ENCODE data around the gene SPECC1. TPM values are rescaled to one million over a fixed set of nuclear protein-coding genes. Genes with fewer than 3 reads are reported as not detected.

SPECC1 gene
- total RNA-seq, 1 donor from 2014 or later: 93.1 TPM

DNA sequence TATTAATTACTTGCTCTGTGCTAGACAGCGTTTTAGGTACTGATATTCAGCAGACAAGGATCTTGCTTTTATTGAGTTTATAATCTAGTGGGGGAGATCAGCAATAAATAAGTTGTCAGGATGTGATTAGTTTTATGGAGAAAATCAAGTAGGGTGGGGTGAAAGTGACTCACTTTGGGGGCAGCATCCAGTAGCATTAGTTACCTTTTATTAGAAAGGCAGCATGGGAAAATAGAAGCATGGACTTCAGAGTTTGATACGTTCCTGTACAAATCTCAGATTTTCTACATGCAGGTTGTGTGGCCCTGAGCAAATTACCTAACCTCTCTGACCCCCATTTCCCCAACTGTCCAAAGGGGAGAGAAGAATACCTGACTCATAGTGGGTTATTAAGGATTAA is 42.5 kb downstream of the SPECC1 start:
- no peaks in the 10 kb centered on the region for H3K9me3 ChIP-seq (ENCODE audit: low read depth)
- H3K27me3 ChIP-seq: no peaks in the 10 kb centered on the region
- no peak overlapping the region for H3K4me3 Mint-ChIP-seq
- H3K9ac ChIP-seq: no peak overlapping the region
- H3K27ac ChIP-seq: no peak overlapping the region
- TF ChIP-seq EZH2phosphoT487 (IDR thresholded peaks at IDR 0.05) (no peak), EZH2 (IDR thresholded peaks at IDR 0.05) (no peak)
- TF ChIP-seq, protein P1, sequence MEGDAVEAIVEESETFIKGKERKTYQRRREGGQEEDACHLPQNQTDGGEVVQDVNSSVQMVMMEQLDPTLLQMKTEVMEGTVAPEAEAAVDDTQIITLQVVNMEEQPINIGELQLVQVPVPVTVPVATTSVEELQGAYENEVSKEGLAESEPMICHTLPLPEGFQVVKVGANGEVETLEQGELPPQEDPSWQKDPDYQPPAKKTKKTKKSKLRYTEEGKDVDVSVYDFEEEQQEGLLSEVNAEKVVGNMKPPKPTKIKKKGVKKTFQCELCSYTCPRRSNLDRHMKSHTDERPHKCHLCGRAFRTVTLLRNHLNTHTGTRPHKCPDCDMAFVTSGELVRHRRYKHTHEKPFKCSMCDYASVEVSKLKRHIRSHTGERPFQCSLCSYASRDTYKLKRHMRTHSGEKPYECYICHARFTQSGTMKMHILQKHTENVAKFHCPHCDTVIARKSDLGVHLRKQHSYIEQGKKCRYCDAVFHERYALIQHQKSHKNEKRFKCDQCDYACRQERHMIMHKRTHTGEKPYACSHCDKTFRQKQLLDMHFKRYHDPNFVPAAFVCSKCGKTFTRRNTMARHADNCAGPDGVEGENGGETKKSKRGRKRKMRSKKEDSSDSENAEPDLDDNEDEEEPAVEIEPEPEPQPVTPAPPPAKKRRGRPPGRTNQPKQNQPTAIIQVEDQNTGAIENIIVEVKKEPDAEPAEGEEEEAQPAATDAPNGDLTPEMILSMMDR (IDR thresholded peaks at IDR 0.05): no peak
- H3K4me2 ChIP-seq: no peak overlapping the region
- no peak overlapping the region for H3K27ac Mint-ChIP-seq
- peaks cover 5% of the 10 kb centered on the region for H3K36me3 Mint-ChIP-seq
- no peak overlapping the region for H2AFZ ChIP-seq (replicated peaks)
- no peak overlapping the region for H3K4me3 ChIP-seq
- no peaks in the 10 kb centered on the region for H3F3A ChIP-seq (ENCODE audit: low read depth)
- H3K4me1 ChIP-seq: no peaks in the 10 kb centered on the region
- no peaks in the 10 kb centered on the region for H3K36me3 ChIP-seq
- H4K20me1 ChIP-seq (ENCODE audit: low read depth): no peaks in the 10 kb centered on the region
- no peak for DNase-seq (ENCODE audit: low spot score)
- H3K27me3 Mint-ChIP-seq (ENCODE audit: insufficient read depth, low read depth): peaks cover 2% of the 10 kb centered on the region
- no peaks in the 10 kb centered on the region for H3K79me2 ChIP-seq (ENCODE audit: low read depth)
- no peaks in the 10 kb centered on the region for H3K4me1 Mint-ChIP-seq
- H3K9me3 Mint-ChIP-seq: peaks cover 4% of the 10 kb centered on the region

DNA sequence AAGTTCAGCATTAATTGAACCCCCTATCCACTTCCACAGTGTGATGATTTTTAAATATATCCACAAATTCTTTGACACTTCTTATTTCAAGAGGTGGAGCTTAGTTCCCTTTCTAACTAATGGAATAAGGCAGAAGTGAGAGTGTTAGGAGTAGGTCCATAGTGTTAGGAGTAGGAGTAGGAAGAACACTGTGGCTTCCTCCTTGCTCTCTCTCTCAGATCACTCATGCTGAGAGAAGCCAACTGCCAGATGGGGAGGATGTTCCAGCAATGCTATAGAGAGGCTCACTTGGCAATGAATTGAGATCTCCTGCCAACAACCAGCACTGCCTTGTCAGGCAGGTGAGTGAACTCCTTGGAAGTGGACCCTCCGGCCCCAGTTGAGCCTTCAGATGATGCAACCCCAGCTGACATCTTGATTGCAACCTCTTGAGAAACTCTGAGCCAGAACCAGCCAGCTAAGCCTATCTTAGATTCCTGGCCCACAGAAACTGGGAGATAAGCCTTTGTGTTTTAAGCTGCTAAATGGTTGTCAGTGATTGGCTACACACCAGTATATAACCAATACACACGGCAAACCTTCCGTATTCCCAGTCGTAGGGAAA is 44.3 kb downstream of the SPECC1 start:
- H3K4me3 ChIP-seq: no peak overlapping the region
- H3K4me2 ChIP-seq: no peak overlapping the region
- H3K36me3 Mint-ChIP-seq: peaks cover 5% of the 10 kb centered on the region
- no peaks in the 10 kb centered on the region for H3K27me3 ChIP-seq
- TF ChIP-seq, protein P1 (IDR thresholded peaks at IDR 0.05): no peak
- no peak for TF ChIP-seq EZH2phosphoT487 (IDR thresholded peaks at IDR 0.05)
- no peak for TF ChIP-seq EZH2 (IDR thresholded peaks at IDR 0.05)
- no peak overlapping the region for H3K4me3 Mint-ChIP-seq
- no peaks in the 10 kb centered on the region for H3K9me3 ChIP-seq (ENCODE audit: low read depth)
- H3K27me3 Mint-ChIP-seq (ENCODE audit: insufficient read depth, low read depth): peaks cover 2% of the 10 kb centered on the region
- H4K20me1 ChIP-seq (ENCODE audit: low read depth): no peaks in the 10 kb centered on the region
- H3K27ac ChIP-seq: no peak overlapping the region
- no peaks in the 10 kb centered on the region for H3K4me1 ChIP-seq
- H3K79me2 ChIP-seq (ENCODE audit: low read depth): no peaks in the 10 kb centered on the region
- H3K9me3 Mint-ChIP-seq: peaks cover 4% of the 10 kb centered on the region
- H3K9ac ChIP-seq: no peak overlapping the region
- no peak for DNase-seq (ENCODE audit: low spot score)
- H3F3A ChIP-seq (ENCODE audit: low read depth): no peaks in the 10 kb centered on the region
- H3K36me3 ChIP-seq: no peaks in the 10 kb centered on the region
- no peaks in the 10 kb centered on the region for H3K4me1 Mint-ChIP-seq
- no peak overlapping the region for H2AFZ ChIP-seq (replicated peaks)
- H3K27ac Mint-ChIP-seq: no peak overlapping the region

DNA sequence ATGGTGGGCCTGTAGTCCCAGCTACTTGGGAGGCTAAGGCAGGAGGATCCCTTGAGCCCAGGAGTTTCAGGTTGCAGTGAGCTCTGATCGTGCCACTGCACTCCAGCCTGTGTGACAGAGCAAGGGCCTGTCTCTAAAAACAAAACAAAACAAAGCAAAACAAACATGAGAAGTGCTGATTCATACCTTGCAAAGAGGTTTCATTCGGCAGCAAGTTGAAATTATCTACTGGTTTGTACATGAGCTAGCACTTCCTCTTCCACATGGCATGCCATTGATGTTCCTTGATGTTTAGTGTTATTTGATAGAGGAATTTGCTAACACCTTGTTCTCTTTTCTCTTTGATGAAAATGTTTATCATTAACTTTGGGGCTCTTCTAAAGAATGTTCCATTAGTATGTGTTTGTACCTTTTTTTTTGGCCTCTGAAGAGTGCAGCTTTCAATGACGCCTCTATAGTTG is 50.6 kb downstream of the SPECC1 start:
- no peak overlapping the region for H3K27ac ChIP-seq
- no peaks in the 10 kb centered on the region for H4K20me1 ChIP-seq (ENCODE audit: low read depth)
- H3K9me3 ChIP-seq (ENCODE audit: low read depth): no peaks in the 10 kb centered on the region
- no peaks in the 10 kb centered on the region for H3K79me2 ChIP-seq (ENCODE audit: low read depth)
- H3K4me2 ChIP-seq: no peak overlapping the region
- no peak overlapping the region for H3K27ac Mint-ChIP-seq
- no peaks in the 10 kb centered on the region for H3K9me3 Mint-ChIP-seq
- no peaks in the 10 kb centered on the region for H3K36me3 ChIP-seq
- no peaks in the 10 kb centered on the region for H3K36me3 Mint-ChIP-seq
- no peaks in the 10 kb centered on the region for H3F3A ChIP-seq (ENCODE audit: low read depth)
- no peak overlapping the region for H3K9ac ChIP-seq
- no peaks in the 10 kb centered on the region for H3K4me1 ChIP-seq
- no peaks in the 10 kb centered on the region for H3K27me3 ChIP-seq
- no peak overlapping the region for H2AFZ ChIP-seq (replicated peaks)
- H3K4me3 ChIP-seq: no peak overlapping the region
- H3K27me3 Mint-ChIP-seq (ENCODE audit: insufficient read depth, low read depth): peaks cover 3% of the 10 kb centered on the region
- DNase-seq (ENCODE audit: low spot score): no peak
- peaks cover 4% of the 10 kb centered on the region for H3K4me1 Mint-ChIP-seq
- no peak overlapping the region for H3K4me3 Mint-ChIP-seq
- TF ChIP-seq, protein P1 (IDR thresholded peaks at IDR 0.05): no peak
- TF ChIP-seq EZH2phosphoT487 (IDR thresholded peaks at IDR 0.05): no peak
- TF ChIP-seq EZH2 (IDR thresholded peaks at IDR 0.05): no peak
